Endothelial cell of umbilical vein (primary cell): Measurements from ENCODE around the gene ADARB2. TPM values are rescaled to one million over a fixed set of nuclear protein-coding genes. Genes with fewer than 3 reads are reported as not detected.

Experiments used
- BruUV-seq: library from RNA; stranded (reverse); fragments of 400-500 nt; replicated peaks from 2 replicates; lab custom pipeline; 2021; lab: Mats Ljungman, UMichigan
- CTCF ChIA-PET: fragments of 300-600, 350-600 bp; sonication (Branson Sonifier 250); formaldehyde crosslinking; loops from one replicate; lab custom pipeline; 2021; ENCODE audit warnings: antibody characterized with exemption, inconsistent platforms; lab: Charles Lee
- POLR2A ChIA-PET: fragments of 300-600, 350-600 bp; sonication (Branson Sonifier 250); formaldehyde crosslinking; loops from one replicate; lab custom pipeline; 2021; ENCODE audit warnings: antibody characterized with exemption, inconsistent platforms; lab: Charles Lee
- DNase-seq: peaks from one replicate; pipeline ENCODE4 v3.0.0-alpha.2; 2011; ENCODE audit warnings: low read depth, low spot score
- FAIRE-seq: peaks from 2 replicates; lab custom pipeline; 2011; peaks lifted over from hg19 to GRCh38; lab: Jason Lieb, UNC
- H2AFZ ChIP-seq: 2 replicates; pipeline ENCODE4 v1.6.0; 2012; ENCODE audit warnings: low read depth, low read length, control low read depth, inconsistent platforms
- H3K27ac ChIP-seq: 2 replicates; pipeline ENCODE4 v1.5.1; 2011; ENCODE audit warnings: low read depth, mild to moderate bottlenecking, control low read depth, low read length, moderate library complexity; ENCODE audit not compliant: insufficient read depth
- H3K27me3 ChIP-seq, 2 experiments: 2 replicates each; pipeline versions ENCODE4 v1.6.0 to v1.6.1; 2011; ENCODE audit warnings: low read length in 2 of 2, mixed read lengths in 1 of 2; ENCODE audit not compliant: control insufficient read depth in 2 of 2, insufficient read depth in 2 of 2
- H3K36me3 ChIP-seq, 2 experiments: 2 replicates in 1 of 2; 3 replicates in 1 of 2; pipeline ENCODE4 v1.5.1; 2011; ENCODE audit warnings: low read length in 2 of 2, mild to moderate bottlenecking in 1 of 2, moderate library complexity in 1 of 2; ENCODE audit not compliant: control insufficient read depth in 2 of 2, insufficient read depth in 2 of 2; ENCODE audit errors: extremely low read depth in 1 of 2
- H3K4me1 ChIP-seq: 3 replicates; pipeline ENCODE4 v1.5.1; 2011; ENCODE audit warnings: mild to moderate bottlenecking, low read length; ENCODE audit not compliant: control insufficient read depth, insufficient read depth; ENCODE audit errors: extremely low read depth
- H3K4me2 ChIP-seq: 2 replicates; pipeline ENCODE4 v1.6.1; 2011; ENCODE audit warnings: low read length, control low read depth, mixed read lengths; ENCODE audit not compliant: insufficient read depth
- H3K4me3 ChIP-seq, 3 experiments: fragments of 200-600 bp in 1 of 3; sonication (generic), shearing (Covaris generic) in 1 of 3; replicated peaks in 1 of 3; 2 replicates each; pipeline ENCODE4 v1.5.1; 2011 to 2016; ENCODE audit warnings: control low read depth in 3 of 3, low read length in 3 of 3, mild to moderate bottlenecking in 2 of 3, inconsistent platforms in 1 of 3, low read depth in 1 of 3, moderate library complexity in 1 of 3; ENCODE audit not compliant: insufficient read depth in 1 of 3
- H3K79me2 ChIP-seq: 2 replicates; pipeline ENCODE4 v1.6.0; 2012; ENCODE audit warnings: low read length, inconsistent platforms; ENCODE audit not compliant: control insufficient read depth, insufficient read depth
- H3K9ac ChIP-seq: replicated peaks from 2 replicates; pipeline ENCODE3; 2011; ENCODE audit warnings: low read length, control low read depth; ENCODE audit not compliant: insufficient read depth; ENCODE audit errors: extremely low read depth
- H3K9me1 ChIP-seq: replicated peaks from 3 replicates; pipeline ENCODE4 v1.6.0; 2011; ENCODE audit warnings: mild to moderate bottlenecking, low read length; ENCODE audit not compliant: control insufficient read depth, insufficient read depth; ENCODE audit errors: extremely low read depth
- H3K9me3 ChIP-seq: replicated peaks from 2 replicates; pipeline ENCODE4 v1.5.1; 2012; ENCODE audit warnings: low read length, inconsistent platforms; ENCODE audit not compliant: control insufficient read depth, insufficient read depth
- H4K20me1 ChIP-seq: replicated peaks from 2 replicates; pipeline ENCODE3; 2011; ENCODE audit warnings: mild to moderate bottlenecking, low read length; ENCODE audit not compliant: control insufficient read depth, insufficient read depth; ENCODE audit errors: extremely low read depth
- CTCF ChIP-seq, 2 donors: IDR thresholded peaks; 1 replicate in 1 of 2; 2 replicates in 1 of 2; pipeline ENCODE4 v1.5.1; 2011; ENCODE audit warnings: low read length in 2 of 2, mild to moderate bottlenecking in 2 of 2, moderate library complexity in 2 of 2, control low read depth in 1 of 2, inconsistent platforms in 1 of 2, low read depth in 1 of 2; ENCODE audit not compliant: insufficient read depth in 1 of 2; ENCODE audit errors: extremely low read depth in 1 of 2
- EZH2 ChIP-seq: IDR thresholded peaks from 2 replicates; pipeline ENCODE4 v1.6.1; 2012; ENCODE audit warnings: borderline replicate concordance, low read depth, mild to moderate bottlenecking, moderate library complexity, low read length, inconsistent platforms; ENCODE audit not compliant: severe bottlenecking
- FOS ChIP-seq: IDR thresholded peaks from 2 replicates; pipeline ENCODE4 v1.6.1; 2011; ENCODE audit warnings: mild to moderate bottlenecking, low read length, moderate library complexity, borderline replicate concordance; ENCODE audit not compliant: insufficient read depth
- GATA2 ChIP-seq: IDR thresholded peaks from 2 replicates; pipeline ENCODE4 v1.7.0; 2011; ENCODE audit warnings: low read depth, mild to moderate bottlenecking, moderate library complexity, mixed read lengths, low read length; ENCODE audit not compliant: insufficient read length, insufficient read depth
- JUN ChIP-seq: IDR thresholded peaks from 2 replicates; pipeline ENCODE4 v1.6.1; 2011; ENCODE audit warnings: borderline replicate concordance, low read depth; ENCODE audit not compliant: insufficient read length, insufficient read depth
- MAX ChIP-seq: IDR thresholded peaks from 2 replicates; pipeline ENCODE4 v1.6.1; 2011; ENCODE audit not compliant: insufficient read depth, insufficient read length
- MYC ChIP-seq: IDR thresholded peaks from one replicate; pipeline ENCODE4 v1.6.1; 2011; ENCODE audit warnings: mild to moderate bottlenecking, low read depth, low read length
- POLR2A ChIP-seq: IDR thresholded peaks from 2 replicates; pipeline ENCODE4 v1.6.1; 2012; ENCODE audit warnings: low read depth, mild to moderate bottlenecking, control low read depth, low read length
- POLR2AphosphoS5 ChIP-seq: IDR thresholded peaks from 2 replicates; pipeline ENCODE4 v1.6.1; 2012; ENCODE audit warnings: low read depth, mild to moderate bottlenecking, control low read depth, low read length, moderate library complexity; ENCODE audit not compliant: insufficient read depth
- dilution Hi-C: fragments of 300-500 bp; cut with MboI; formaldehyde crosslinking; loops from one replicate; pipeline ENCODE4 v1.15.0; 2019; ENCODE audit warnings: low sequenced_read_pairs; ENCODE audit not compliant: extremely low pct_ligation_motif_present
- intact Hi-C: fragments of 100-400 bp; cut with micrococcal nuclease; formaldehyde crosslinking; loops from one replicate; pipeline ENCODE4 v1.10.0; 2022
- polyA plus RNA-seq, 4 experiments: library from polyadenylated mRNA; depleted of rRNA in 3 of 4; stranded (reverse) in 3 of 4; unstranded in 1 of 4; fragments of >200 nt; gene quantifications; 2 replicates each; pipeline versions ENCODE4 v1.2.1 to v1.2.3, GENCODE V29; 2011 to 2012; ENCODE audit warnings: missing spikeins in 1 of 4
- total RNA-seq: library from RNA; stranded (reverse); gene quantifications from 2 replicates; pipeline ENCODE4 v1.2.3, GENCODE V29; 2021

The ADARB2 gene
- total and polyA plus RNA-seq, 2 donors (not counting 3 experiments of a cell fraction or from before 2014, with no cell fraction given), result not detected

GRCh38 chr10:1540144-1540543, 197.2 kb downstream of the ADARB2 start:
- FAIRE-seq (no peak), DNase-seq (no peak)
- Histone ChIP-seq H3K4me2 (no peak overlapping the region), H4K20me1 (no peaks in the 10 kb centered on the region), H2AFZ (no peak overlapping the region), H3K36me3 (no peaks in the 10 kb centered on the region), H3K79me2 (no peaks in the 10 kb centered on the region), H3K9me3 (peaks cover 4% of the 10 kb centered on the region), H3K4me1 (no peaks in the 10 kb centered on the region), H3K4me3 (no peak overlapping the region), H3K27me3 (no peaks in the 10 kb centered on the region), H3K9me1 (no peaks in the 10 kb centered on the region), H3K27ac (no peak overlapping the region), H3K9ac (no peak overlapping the region)
- dilution Hi-C loops, result no loop called here
- ChIA-PET POLR2A (no interaction called here), CTCF (no interaction called here)
- TF ChIP-seq GATA2 (no peak), POLR2AphosphoS5 (no peak), JUN (no peak), MYC (no peak), FOS (no peak), CTCF (IDR thresholded peaks at IDR 0.05; ENCODE audit: extremely low read depth in 1 of 2, insufficient read depth in 1 of 2, low read depth in 1 of 2, low read length in 2 of 2) (no peak), MAX (no peak), POLR2A (no peak), EZH2 (no peak)
- intact Hi-C loops, result no loop called here
- no TSS peak for BruUV-seq
